Measurements from ENCODE around the gene SEPTIN5.
"Not testable (repeated sequence)": the region's sequence is repeated elsewhere in the genome, so short reads cannot be mapped to it uniquely, and the experiment has no call there.

Gene SEPTIN5

DNA sequence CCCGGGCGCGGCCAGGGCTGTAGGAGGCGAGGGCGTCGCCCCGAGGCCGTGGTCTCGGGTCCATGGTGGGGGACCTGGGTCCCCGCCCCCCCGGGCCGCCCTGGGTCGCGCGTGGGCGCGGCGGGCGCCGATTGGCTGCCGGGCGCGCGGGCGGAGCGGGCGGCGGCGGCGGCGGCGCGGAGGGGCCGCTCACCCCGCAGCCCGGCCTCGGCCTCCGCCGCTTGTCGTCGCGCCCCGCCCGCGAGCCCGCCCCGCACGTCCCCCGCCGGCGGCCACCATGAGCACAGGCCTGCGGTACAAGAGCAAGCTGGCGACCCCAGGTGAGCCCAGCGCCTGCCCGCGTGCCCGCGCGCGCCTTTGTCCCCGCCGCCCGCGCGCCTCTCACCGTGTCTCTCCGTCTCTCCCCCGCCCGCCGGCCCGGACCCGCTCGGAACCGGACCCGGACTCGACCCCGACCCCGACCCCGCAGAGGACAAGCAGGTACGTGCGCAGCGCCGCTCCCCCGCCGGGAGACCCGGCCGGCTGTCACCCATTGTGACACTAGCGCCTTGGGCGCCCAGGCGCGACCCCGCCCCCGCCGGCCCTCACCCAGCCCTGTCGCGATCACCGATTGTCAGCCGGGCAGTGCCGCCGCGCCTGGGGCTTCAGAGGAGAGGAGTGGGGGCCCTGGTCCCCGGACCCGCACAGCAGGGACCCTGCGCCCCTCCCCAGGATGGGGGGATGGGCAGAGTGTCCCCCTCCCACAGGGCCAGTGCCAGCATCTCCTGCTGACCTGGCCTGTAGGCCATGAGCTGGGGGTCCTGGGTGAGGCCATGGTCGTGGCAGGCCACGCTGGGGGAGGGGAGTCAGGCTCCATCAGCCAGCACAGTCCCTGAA lies at the start of gene SEPTIN5:
TSS of gene SEPTIN5 (plus strand) at position 192 of the 876 bp plus-strand sequence. CDS start at position 278, 86 bp downstream.
- DNase-seq: no peak

DNA sequence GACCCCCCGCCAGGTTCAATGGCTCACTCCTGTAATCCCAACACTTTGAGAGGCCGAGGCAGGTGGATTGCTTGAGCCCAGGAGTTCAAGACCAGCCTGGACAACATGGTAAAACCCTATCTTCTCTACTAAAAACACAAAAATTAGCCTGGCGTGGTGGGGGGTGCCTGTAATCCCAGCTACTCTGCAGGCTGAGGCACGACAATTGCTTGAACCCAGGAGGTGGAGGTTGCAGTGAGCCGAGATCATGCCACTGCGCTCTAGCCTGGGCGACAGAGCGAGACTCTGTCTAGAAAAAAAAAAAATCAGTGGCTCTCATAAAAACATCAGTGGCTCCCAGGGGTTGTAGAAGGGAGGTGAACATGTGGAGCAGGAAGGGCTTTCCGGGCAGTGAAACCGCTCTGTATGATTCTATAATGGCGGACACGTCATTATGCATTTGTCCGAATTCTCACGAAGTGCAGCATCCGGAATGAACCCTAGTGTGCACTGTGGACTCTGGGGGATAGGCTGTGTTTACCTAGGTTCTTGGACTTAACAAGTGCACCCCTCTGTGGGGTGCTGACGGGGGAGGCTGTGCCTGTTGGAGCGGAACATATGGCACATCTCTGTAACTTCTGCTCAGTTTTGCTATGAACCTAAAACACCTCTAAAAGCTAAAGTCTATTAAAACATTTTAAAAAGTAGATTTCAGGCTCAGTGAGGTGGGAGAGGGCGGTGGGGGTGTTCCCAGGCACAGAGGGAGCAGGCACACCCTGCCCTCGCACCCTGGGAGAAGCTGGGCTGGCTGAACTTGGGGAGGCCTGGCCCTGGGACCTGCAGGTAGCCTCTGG lies 49.1 kb upstream of the SEPTIN5 start:
- DNase-seq: no peak

- DNase-seq: no peak
These were observed 48.3 kb upstream of the SEPTIN5 start for GRCh38 chr22:19665784-19666672.

GRCh38 chr22:19666673-19667593 lies 47.4 kb upstream of the SEPTIN5 start:
- no peak for DNase-seq

GRCh38 chr22:19667872-19668740 lies 46.2 kb upstream of the SEPTIN5 start:
- no peak for DNase-seq

DNA sequence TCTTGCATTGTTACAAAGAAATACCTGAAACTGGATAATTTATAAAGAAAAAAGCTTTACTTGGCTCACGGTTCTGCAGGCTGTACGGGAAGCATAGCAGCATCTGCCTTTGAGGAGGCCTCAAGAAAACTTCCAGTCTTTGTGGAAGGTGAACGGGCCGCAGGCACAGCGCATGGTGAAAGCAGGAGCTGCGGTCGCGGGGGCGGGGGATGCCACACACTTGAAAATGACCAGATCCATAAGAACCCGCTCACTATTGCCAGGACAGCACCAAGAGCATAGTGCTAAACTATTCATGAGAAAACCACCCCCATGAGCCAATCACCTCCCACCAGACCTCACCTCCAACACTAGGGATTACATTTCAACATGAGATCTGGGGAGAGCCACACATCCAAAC lies 45.6 kb upstream of the SEPTIN5 start:
- DNase-seq: no peak

DNA sequence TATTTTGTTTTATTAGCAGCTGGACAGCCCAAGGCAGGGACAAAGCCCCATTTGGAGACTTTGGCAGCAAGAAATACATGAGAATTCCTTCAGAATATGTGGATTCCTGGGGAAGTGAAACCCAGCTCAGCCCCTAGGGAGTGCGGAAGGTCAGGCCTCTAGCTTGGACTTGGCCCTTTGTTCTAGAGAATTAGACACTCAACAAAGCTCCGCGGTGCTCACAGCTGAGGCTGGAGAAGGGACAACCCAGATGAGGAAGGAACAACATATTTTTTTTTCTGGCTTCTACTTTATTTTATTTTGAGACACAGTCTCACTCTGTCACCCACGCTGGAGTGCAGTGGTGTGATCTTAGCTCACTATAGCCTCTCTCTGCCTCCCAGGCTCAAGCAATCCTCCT lies 44.7 kb upstream of the SEPTIN5 start:
- DNase-seq: no peak

DNA sequence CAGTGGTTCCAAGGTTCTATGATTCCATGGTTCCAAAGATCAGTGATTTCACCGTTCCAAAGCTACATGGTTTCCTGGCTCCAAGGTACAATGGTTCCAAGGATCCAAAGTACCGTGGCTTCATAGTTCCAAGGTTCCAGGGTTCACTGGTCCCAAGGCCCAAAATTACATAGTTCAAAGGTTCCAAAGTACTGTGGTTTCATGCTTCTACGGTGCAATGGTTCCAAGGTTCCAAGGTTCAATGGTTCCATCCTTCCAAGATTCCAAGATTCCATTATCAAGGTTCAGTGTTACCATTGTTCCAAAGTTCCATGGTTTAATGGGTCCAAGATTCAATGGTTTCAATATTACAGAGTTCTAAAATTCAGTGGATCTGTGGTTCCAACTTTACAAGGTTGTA lies 43.0 kb upstream of the SEPTIN5 start:
- no peak for DNase-seq

GRCh38 chr22:19672054-19672776 lies 42.1 kb upstream of the SEPTIN5 start:
- DNase-seq: no peak

DNA sequence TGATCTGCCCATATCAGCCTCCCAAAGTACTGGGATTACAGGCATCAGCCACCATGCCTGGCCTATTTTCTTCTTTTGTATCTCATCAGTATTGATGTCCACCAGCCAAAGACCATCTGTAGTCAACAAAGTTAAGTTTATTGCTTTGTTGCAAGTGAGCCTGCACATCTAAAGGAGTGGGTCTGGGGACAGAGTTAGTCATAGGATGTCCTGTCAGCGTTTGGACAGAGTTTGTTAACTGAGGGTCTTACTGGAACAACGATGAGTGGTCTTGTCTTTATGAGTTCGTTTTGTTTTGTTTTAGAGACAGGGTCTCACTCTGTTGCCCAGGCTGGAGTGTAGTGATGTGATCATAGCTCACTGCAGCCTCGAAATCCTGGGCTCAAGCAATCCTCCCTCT lies 40.6 kb upstream of the SEPTIN5 start:
- DNase-seq: no peak

DNA sequence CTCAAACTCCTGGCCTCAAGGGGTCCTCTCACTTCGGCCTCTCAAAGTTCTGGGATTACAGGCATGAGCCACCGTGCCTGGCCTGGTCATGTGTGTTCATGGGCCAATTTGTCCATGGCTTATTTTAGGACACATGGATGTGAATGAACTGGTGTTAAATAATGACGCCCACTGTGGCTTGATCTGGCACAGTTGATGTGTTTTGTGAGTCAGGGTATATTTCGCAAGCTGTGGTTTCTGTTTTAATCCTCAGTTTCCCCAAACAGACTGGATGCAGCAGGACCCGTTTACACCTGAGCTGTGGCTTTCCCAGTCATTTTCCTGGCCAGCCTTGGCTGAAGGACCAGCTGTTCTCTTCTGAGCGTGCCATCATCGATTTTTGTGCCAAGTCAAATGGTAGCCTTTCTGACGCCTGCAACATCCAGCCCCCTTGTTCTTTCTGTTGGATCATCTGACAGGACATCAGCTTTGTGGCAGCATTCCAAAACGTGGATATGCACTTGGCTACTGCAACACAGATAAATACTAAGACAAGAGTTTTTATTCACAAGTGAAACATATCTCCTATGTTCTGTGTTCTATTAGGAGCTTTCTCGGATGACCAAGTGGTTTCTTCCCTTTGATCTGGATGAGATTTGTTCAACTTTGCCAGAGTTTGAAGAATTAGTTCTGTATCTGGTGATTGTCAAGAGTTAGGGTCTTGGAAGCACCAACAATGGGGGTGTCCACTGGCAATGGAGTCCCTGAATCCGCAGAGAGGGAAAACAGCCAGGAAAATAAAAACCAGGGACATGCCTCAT lies 40.0 kb upstream of the SEPTIN5 start:
- no peak for DNase-seq

DNA sequence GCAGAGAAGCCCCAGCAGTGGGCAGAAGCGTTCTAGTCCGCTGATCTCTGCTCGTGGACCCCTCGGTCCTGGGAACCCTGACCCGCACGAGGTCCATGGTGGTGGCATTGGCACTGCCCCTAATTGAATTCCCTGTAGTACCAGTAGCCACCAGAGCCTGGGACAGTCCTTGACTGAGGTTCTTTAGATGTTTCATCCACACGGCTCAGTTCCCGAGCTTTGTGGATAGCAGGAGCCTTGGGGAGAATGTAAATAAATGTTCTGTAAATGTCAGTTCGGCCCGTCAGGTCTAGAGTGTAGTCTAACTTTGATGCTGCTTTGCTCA lies 39.4 kb upstream of the SEPTIN5 start:
- DNase-seq: no peak

DNA sequence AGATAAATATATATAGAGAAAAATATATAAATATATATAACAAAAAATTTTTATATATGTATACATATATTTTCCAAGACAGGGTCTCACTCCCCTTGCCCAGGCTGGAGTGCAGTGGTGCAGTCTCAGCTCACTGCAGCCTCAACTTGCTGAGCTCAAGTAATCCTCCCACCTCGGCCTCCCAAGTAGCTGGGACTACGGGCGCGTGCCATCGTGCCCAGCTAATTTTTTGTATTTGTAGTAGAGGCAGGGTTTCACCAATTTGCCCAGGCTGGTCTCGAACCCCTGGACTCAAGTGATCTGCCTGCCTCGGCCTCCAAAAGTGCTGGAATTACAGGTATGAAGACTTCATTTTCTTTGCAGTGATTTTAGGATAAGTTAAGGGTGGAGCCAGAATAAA lies 38.9 kb upstream of the SEPTIN5 start:
- no peak for DNase-seq

- DNase-seq: not testable (repeated sequence)
These were observed 37.9 kb upstream of the SEPTIN5 start for GRCh38 chr22:19676437-19676836.

DNA sequence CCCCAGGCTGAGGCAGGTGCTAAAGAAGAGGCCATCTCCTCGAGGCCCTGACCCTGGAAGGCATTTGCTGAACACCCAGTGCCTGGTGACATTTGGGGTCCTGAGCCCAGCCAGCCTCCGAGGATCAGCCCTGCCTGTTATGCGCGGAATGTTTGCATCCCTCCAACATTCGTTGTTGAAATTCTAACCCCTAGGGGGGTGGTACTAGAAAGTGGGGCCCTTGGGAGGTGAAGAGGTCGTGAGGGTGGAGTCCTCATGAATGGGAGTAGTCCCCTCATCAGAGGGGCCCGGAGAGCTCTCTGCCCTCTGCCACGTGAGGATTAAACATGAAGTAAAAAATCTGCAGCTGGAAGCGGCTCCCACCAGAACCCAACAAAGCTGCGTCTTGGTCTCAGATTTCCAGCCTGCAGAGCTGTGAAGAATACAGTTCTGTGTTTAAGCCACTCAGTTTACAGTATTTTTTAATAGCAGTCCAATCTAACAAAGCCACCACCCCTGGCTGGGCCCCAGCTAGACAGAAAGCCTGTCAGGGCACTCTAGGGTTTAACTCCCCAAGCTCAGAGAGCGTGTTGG lies 35.3 kb upstream of the SEPTIN5 start:
- no peak for DNase-seq

DNA sequence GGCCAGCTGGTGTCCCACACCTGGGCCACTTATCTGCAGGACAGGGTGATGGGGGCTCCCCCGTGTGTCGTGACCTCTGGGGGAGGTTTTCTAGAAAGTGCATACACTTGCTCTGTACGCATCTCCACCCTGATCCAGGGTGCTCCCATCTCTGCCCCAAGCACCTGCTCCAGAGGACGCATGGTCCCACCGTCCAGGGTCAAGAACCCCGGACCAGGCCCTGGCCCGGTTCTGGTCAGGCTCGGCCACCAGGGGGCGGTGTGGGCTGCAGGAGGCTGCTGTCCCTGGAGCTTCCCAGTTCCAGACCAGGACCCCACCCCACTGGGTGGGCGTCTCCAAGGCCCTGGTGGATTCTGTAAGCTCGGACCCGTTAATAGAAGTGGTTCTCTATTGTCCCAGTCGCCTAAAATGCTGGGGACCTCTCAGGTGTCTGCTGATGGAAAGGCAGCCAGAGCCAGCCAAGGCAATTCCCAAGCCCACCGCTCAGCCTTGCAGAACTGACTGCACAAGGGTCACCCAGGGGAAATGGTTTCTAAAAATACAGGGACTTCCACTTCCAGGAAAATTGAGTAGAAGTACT lies 34.7 kb upstream of the SEPTIN5 start:
- DNase-seq: no peak

GRCh38 chr22:19680287-19680881 lies 33.9 kb upstream of the SEPTIN5 start:
- no peak for DNase-seq
